ENCODE measurements around the gene CNNM1.
A peak's percentile ranks its signal among the peaks of the same experiment; 100 is the strongest.

The CNNM1 gene

DNA sequence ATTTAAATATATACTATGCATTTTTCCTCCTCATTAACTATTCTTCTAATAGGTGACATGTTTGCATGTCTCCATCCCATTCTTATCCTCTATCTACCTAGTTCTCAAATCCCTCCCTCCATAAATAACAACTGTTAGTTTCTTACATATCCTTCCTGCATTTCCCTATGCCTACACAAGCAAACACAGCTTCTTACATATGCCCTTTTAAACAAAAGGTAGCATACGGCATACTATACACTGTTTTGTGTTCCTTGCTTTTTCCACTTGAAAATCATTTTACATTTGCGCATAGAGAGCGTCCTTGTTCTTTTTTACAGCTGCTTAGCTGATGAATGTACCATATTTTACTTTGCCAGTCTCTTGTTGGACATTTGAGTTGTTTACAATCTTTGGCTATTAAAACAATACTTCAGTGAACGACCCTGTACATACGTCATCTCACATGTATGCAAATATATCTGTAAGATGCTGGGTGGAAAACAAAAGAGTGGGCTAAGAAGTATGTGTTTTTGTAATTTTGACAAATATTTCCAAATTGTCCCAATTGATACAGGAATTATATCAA lies 93.5 kb downstream of the CNNM1 start:
- no peak for DNase-seq

DNA sequence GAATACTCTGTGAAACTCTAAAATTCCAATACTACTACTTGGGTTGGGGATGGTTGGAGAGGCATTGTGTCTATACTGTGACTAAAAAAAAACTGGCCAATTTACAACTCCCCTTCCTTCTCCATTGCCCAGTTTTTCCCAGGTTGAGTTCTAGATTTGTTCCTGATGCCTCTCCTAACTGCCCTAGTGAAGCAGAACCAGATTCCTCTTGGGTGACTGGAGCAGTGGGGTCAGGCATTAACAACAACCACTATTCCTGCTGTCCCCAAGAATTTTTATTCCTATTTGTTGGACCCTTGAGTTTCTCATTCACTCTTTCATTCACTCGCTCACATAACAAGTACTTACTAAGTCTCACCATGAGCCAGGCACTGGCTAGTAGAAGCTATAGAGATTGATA lies 95.5 kb downstream of the CNNM1 start:
- no peak for DNase-seq

DNA sequence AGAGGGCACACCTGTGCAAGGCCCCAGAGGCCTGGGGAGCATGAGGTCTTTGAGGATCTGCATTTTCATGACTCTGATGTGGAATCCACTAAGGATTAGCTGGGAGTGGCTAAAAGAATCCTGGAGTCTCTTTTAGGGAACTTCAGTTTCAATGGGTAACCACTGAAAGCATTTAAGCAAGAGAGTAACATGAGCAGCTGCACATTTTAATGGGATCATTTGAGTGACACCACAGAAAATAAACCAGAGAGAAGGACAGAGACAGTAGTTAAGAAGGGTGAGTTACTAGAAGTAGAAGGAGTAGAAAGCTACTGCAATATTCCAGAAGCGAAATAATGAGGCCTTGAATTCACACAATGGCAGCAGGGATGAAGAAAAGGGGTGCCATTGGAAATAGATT lies 96.0 kb downstream of the CNNM1 start:
- no peak for DNase-seq

DNA sequence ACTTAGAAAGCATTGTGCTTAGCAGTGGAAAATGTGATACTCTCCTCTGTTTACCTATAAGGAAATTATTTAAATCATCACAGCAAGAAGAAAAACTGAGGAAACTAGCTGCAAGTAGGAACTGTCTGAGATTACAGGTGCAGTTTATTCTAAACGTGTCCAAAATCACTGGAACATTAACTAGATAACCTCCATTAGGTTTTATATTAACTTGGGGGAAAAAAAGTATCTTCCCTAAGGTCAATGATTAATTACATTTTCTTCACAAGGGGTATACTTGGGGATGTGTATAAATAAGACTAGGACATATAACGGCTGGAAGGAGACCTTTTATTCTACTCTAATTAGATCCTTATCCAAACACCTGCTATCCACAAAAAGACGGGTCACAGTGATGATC lies 97.5 kb downstream of the CNNM1 start:
- no peak for DNase-seq

DNA sequence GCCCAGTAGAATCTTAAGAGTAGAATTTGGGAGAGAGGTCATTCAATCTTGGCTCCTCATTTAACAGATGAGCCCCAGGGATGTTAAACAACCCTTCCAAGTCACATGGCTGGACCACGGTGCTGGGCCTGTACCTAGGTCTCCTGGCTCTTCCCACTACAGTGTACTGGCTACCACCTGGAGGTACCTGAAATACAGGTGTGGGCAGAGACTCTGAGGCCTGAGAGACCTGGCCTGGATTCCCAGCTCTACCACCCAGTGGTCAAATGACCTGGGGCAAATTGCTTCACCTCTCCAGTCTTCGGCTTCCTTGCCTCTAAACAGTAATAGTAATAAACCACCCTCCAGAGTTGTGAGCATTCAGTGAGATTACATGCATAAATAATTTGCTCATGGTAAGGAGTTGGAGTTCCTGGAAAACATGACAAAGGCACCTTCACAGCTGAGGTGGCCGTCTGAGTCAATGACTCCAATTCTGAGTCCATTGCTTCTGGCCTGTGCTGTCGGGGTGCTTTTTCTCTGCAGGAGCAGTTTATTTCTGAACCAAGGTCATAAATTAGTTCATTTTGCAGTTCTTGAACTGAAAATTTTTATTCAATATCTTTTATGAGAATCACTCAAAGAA lies 98.5 kb downstream of the CNNM1 start:
- DNase-seq, result no peak

DNA sequence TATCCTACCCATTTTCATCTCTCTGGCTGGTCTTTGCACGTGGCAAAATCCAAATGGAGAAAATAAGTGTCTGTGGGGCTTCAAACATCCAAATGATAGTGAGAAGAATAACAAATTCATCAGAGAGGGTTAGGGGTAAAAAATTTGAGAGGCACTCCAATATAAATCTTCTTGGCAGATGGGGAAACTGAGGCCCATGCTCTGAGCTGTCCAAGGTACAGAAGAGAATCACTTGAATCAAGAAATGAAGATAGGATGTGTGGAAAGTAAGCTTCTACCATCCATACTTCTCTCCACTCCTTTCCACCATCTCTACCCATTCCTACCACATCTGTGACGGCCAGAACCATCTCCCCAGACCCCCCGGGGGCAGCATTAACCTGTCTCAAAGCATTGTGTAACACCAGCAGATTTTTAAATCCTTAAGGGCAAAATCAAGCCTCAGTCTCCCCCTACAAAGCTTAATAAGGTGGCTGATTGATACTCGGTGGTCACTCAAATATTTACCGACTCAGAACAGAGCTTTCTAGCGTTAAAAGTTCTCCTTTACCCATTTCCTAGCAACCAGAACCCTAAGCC lies 100.5 kb downstream of the CNNM1 start:
- no peak for DNase-seq

DNA sequence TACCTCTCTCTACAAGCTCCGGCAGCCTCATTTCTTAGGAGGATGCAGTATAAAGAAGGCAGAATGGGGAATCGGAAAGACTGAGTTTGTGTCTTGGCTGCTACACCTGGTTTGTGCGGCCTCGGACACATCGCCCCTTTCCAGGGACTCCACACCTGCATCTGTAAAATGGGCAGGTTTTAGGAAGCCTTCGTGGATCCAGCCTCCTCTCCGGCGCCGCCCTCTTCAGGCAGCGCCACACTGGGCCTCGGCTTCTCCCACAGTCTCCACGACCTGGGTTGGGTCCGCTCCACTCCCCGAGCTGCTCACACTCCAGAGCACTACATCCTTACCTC lies 100.9 kb downstream of the CNNM1 start:
- DNase-seq, result no peak

DNA sequence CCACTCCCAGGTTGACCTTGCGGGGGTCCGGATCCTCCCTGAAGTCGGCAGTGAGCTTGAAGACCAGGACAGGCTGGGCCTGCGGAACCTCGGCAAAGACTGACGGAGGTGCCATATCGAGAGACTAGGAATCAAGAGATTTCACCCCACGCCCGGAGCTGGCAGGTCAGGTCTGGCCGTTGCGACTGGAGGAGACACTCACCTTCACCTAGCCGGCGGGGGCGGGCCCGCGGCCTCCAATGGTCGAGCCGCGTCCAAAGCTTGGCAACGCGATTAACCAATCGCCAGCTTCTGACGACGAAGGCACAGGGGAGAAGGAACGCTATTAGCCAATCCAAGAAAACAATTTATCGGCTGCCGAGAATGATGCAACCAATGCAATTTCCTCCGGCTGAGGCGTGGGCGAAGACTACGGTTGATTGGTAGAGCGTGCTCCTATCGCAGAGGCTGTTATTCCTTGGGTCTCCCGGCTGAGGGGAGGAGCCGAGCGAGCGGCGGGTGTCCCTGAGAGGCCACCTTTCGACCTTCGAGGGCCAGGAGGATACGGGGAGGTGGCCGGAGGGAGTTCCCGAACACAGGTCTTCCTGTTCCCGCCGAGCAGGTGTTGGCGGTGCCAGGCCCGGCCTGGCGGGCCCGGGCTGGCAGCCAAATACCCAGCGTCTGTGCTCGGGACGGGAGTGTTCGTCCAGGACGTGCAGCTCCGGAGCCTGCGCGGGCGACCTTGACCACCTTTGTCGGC lies 101.5 kb downstream of the CNNM1 start, which contains the start of gene GOT1:
Gene GOT1, minus strand, starts transcription at position 174 of the 739 bp plus-strand sequence. Its CDS starts 59 bp downstream, at position 115.
- DNase-seq, result peak; percentile 99

DNA sequence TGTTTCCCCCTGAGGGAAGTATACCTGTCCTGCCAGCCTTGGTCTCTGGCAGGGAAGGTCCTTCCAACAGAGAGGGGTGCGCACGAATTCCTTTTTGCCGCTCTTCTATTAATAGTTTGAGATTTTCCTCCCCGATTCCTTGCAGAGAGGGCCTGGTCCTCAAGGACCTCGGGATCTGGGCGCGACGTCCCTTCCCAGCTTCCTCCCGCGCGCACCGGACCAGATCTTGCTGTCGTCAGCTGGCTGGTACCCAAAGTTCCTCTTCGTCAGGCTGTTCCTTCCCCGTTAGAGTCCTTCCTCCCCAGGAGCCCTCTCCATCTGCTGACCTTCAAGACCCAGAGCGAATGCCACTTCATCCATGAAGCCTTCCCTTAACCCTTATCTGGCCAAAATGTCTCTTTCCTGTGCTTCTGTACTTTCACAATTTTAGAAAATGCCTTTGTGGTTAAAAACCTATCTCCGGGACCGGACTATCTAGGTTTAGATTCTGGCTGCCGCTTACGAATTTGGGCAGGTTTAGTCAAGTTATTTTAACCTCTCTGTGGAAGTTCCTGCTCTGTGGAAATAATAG lies 102.1 kb downstream of the CNNM1 start:
- peak; percentile 67 for DNase-seq

DNA sequence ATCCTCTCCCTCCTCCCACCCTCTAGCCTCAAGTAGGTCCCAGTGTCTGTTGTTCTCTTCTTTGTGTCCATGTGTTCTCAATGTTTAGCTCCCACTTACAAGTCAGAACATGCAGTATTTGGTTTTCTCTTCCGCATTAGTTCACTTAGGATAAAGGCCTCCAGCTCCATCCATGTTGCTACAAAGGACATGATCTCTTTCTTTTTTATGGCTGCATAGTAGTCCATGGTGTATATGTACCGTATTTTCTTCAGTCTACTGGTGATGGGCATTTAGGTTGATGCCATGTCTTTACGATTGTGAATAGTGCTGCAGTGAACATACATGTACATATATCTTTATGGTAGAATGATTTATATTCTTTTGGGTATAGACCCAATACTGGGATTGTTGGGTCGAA lies 102.9 kb downstream of the CNNM1 start:
- no peak for DNase-seq

DNA sequence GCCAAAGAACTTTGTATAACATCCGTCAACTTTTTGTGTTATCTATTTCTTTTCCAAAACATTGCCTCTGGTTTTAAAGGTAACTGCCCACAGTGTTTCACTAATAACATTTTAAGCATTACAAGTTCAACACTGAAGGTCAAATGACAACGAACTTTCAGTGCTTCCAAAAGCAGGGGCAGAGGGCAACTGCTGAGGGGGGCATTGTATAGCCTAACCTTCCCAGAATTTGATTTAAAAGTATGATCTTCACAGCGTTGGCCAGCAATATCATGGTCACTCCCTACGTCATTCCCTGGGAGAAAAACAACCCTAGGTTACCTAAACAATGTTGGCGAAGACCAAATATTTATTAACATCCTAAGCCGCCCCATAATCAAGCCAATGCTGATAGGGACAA lies 103.7 kb downstream of the CNNM1 start:
- no peak for DNase-seq

DNA sequence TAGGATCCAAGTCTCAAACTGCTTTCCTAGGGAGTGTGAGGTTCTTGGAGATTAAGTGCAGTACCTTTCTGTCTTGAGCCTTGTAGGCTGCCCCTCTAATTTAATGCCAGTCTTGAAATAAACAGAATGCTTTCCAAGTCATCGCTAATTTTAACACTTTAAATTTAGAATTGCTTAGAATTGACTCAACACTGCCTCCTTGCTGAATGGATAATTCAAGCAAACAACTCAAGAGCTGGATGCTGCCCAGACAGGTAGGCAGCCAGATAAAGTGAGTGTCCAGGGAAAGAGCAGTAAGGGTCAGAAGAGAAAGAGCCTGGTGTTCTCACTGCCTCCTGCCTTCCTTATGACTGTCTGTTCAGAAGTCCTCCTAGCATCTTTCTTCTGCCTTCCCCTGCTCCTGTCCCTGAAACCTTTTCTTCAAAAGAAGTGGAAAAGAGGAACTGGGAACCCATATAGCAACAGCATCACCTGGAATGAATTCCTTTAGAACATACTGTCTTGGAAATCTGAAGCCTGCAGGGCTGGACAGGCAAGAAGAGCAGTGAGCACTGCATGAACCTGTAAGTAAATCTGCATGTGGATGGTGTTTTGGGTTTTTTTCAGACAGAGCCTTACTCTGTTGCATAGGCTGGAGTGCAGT lies 104.3 kb downstream of the CNNM1 start:
- DNase-seq, result peak; percentile 28

DNA sequence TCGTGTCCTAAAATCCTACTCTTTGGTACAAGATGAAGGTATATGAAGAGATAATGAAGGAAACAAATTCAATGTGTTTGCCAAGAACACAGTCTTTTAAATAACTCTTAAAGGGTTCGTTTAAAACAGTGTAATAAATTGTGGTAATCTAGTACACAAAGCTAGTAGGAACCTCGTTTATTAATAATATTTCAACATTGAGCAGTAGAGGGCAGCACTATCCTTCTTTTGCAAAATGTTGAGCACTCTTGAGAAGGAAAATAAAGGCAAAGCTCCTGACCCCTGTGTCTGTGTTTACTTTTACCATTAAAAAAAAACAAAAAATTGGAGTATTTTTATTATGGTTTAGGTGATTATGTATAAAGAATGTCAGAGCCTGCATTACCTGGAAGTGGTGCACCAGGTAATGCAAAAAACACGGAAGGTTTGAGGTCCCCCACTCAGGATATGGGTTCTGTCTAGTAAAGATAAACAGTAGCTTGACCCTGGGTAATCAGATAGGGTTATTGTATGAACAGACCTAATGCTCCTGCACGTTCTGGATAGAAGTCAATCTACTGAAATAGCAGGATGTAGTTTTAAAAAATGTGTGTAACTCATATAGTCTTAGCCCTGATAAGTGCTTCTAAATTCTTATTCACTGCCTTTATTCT lies 107.0 kb downstream of the CNNM1 start:
- peak; percentile 90 for DNase-seq

DNA sequence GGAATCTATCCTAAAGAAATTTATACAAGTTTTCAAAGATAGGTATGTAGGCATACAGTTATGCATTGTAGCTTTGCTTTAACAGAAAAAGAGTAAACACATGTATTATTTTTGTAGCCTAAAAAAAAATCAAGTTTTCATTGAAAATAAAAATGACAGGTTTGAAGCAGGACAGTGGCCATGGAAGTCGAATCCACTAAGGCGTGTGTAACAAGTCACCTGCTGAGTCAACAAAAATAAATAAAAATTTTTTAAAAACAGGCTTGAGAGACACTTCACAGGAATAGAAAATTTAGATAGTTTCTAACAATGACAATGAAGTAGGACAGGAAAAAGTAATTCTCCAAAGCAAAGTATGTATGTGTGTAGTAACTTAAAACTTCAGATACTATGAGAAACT lies 109.7 kb downstream of the CNNM1 start:
- no peak for DNase-seq

DNA sequence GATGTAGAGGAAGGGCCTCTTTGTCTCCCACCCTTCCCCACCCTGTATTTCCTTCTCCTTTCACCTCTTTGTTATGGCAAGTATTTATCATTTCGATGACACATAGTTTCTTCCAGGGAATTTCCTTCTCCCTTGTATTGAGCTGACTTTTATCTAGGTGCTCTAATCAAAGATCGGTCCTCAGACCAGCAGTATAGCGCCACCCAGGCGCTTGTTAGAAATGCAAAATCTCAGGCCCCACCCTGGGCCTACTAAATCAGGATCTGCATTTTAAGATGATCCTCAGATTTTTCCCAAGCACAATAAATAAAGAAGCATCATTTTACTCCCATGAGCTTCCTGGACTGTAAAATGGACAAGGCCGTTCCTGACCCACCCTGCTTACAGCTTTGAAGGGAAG lies 113.2 kb downstream of the CNNM1 start:
- no peak for DNase-seq

DNA sequence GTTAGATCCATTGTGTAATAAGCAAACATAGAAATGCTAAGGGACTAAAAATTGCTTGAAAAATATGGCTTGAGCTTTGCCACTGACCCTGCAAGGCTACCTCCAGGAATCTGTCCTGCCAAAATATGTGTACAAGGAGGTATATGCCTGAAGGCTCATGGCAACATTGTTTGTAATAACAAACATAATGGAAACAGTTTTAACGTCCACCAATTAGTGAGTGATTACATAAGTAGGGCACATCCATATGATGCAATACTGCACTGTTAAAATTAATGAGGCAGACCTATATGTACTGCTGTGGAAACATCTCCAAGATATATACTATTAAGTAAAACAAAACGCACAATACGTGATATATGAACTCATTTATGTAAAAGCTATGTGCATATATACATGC lies 114.3 kb downstream of the CNNM1 start:
- DNase-seq, result no peak
